Epithelial cell of proximal tubule (primary cell): ENCODE measurements around the gene CHI3L1. TPM values are rescaled to one million over a fixed set of nuclear protein-coding genes. Genes with fewer than 3 reads are reported as not detected.

Experiments
- DNase-seq: peaks from one replicate; pipeline ENCODE4 v3.0.0-alpha.2; 2011; ENCODE audit warnings: low read depth
- H3K4me3 ChIP-seq: 2 replicates; pipeline ENCODE4 v1.5.1; 2011; ENCODE audit warnings: low read depth, mild to moderate bottlenecking, low read length
- total RNA-seq: library from RNA; depleted of rRNA; stranded (reverse); fragments of >200 nt; gene quantifications from 2 replicates; pipeline ENCODE4 v1.2.3, GENCODE V29; 2015
- TF ChIP-seq, protein P1 (sequence below): conservative IDR thresholded peaks from 2 replicates; pipeline ENCODE4 v1.5.1; 2012; ENCODE audit warnings: low read depth, mild to moderate bottlenecking, low read length

Gene CHI3L1
- total RNA-seq, 1 donor from 2014 or later, result 0.86 TPM

GRCh38 chr1:203215573-203215972, 29.1 kb upstream of the CHI3L1 start:
- no peak overlapping the region for H3K4me3 ChIP-seq
- TF ChIP-seq, protein P1, sequence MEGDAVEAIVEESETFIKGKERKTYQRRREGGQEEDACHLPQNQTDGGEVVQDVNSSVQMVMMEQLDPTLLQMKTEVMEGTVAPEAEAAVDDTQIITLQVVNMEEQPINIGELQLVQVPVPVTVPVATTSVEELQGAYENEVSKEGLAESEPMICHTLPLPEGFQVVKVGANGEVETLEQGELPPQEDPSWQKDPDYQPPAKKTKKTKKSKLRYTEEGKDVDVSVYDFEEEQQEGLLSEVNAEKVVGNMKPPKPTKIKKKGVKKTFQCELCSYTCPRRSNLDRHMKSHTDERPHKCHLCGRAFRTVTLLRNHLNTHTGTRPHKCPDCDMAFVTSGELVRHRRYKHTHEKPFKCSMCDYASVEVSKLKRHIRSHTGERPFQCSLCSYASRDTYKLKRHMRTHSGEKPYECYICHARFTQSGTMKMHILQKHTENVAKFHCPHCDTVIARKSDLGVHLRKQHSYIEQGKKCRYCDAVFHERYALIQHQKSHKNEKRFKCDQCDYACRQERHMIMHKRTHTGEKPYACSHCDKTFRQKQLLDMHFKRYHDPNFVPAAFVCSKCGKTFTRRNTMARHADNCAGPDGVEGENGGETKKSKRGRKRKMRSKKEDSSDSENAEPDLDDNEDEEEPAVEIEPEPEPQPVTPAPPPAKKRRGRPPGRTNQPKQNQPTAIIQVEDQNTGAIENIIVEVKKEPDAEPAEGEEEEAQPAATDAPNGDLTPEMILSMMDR, result no peak
- DNase-seq, result no peak

DNA sequence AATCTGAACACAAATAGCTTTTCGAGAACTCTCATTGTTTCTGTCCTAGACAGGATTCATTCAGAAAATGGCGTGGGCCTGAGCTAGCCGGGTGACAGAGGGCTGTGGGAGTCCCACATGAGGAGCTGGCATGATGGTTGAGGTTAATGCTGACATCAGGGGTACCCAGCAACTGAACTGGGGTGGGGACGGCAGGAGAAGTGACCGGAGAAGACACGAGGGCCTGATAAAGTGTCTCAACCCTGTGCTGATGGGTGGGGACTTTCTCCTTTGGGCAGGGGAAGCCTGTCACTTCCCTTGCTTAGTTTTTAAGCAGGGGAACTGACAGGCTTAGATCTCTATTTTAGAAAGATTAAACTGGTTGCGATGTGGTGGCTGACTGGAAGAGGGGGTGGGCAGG, 28.4 kb upstream of the CHI3L1 start:
- DNase-seq, result no peak
- TF ChIP-seq, protein P1, result no peak
- no peak overlapping the region for H3K4me3 ChIP-seq

DNA sequence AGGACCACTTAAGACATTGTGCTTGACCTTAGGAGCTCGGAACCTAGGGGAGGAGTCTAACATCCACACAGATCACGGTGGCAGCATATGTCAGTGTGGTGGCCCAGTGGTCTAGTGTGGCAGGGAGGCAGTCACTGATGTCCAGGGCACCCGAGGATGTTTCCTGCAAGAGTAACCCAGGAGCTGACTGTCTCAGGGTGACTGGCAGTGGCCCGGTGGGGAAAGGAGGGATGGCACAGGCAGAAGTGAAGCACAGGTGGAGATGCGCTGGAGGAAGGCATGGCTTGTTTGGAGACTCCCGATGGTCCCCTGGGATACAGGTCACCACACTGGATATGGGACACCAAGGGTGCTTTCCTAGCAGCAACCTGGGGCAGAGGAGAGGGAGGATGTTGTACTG, 26.6 kb upstream of the CHI3L1 start:
- TF ChIP-seq, protein P1, result no peak
- DNase-seq, result no peak
- H3K4me3 ChIP-seq, result no peak overlapping the region

DNA sequence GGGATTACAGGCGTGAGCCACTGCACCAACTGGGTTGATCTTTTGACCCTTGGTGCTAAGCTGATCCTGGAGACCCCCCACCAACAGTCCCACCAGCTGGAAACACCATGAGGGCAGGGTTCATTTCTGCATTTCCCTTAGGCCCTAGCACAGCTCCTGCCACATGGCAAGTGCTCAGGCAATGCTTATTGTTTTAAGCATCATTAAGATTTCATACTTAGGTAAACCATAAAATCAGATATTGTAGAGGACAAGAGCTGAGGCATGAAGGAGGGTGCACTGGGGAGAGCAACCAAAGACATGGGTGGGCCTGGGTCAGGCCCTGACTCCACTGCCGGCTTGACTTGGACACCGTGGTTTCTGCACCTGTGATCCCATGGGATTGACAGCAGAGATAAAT, 25.3 kb upstream of the CHI3L1 start:
- TF ChIP-seq, protein P1, result no peak
- DNase-seq, result no peak
- H3K4me3 ChIP-seq, result no peak overlapping the region

- TF ChIP-seq, protein P1, result no peak
- no peak for DNase-seq
- no peak overlapping the region for H3K4me3 ChIP-seq
Measured at GRCh38 chr1:203210988-203211387, 24.5 kb upstream of the CHI3L1 start.

DNA sequence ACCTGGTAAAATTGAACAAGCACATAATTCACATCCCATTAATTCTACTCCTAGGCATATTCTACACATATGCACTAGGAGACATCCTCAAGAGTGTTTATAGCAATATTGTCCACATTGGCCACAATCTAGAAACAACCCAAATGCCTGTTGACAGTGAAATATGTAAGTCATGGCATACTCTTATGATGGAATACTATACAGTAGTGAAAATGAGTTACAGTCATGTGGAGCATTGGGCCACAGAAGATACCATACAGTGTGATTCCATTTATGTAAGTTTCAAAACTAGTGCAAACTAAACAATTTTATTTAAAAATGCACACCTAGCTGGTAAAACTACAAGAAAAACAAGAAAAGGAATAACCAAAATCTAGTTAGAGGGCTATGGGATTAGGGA, 23.8 kb upstream of the CHI3L1 start:
- DNase-seq, result no peak
- TF ChIP-seq, protein P1, result no peak
- no peak overlapping the region for H3K4me3 ChIP-seq

GRCh38 chr1:203208181-203208580, 21.7 kb upstream of the CHI3L1 start:
- DNase-seq, result no peak
- TF ChIP-seq, protein P1, result no peak
- no peak overlapping the region for H3K4me3 ChIP-seq
